A673 (cell line): Measurements from ENCODE around the gene HOMEZ.

Source experiments
- CTCF ChIP-seq: fragments of 300-800, 200-600 bp; sonication (generic); conservative IDR thresholded peaks from 2 replicates; pipeline ENCODE4 v1.5.1; 2017; ENCODE audit warnings: low read depth, mild to moderate bottlenecking, antibody characterized with exemption, low read length, moderate library complexity, mixed read lengths
- EZH2 ChIP-seq: fragments of 200-600 bp; sonication (generic); IDR thresholded peaks from 2 replicates; pipeline ENCODE4 v1.6.1; 2017; ENCODE audit warnings: borderline replicate concordance, low read depth, mild to moderate bottlenecking, mixed read lengths, antibody characterized with exemption, low read length; ENCODE audit not compliant: poor library complexity, severe bottlenecking

- TF ChIP-seq CTCF = no peak
- no peak for TF ChIP-seq EZH2
Measured at GRCh38 chr14:23245282-23245681, 40.6 kb downstream of the HOMEZ start.
